Neuron (in vitro differentiated cells): Measurements from ENCODE around the gene NAT14.
"Not testable (repeated sequence)": the region's sequence is repeated elsewhere in the genome, so short reads cannot be mapped to it uniquely, and the experiment has no call there.

Experiments
- H2AFZ ChIP-seq: one replicate; pipeline ENCODE4 v1.6.1; 2013; ENCODE audit warnings: low read depth, mild to moderate bottlenecking, inconsistent platforms, low read length, moderate library complexity
- H3K27me3 ChIP-seq: one replicate; pipeline ENCODE4 v1.6.1; 2013; ENCODE audit warnings: low read length; ENCODE audit not compliant: insufficient read depth
- H3K36me3 ChIP-seq: one replicate; pipeline ENCODE4 v1.6.1; 2013; ENCODE audit warnings: low read length; ENCODE audit not compliant: insufficient read depth
- H3K4me1 ChIP-seq: one replicate; pipeline ENCODE4 v1.6.1; 2013; ENCODE audit warnings: low read length; ENCODE audit not compliant: insufficient read depth
- H3K4me3 ChIP-seq: 2 replicates; pipeline ENCODE4 v1.5.1; 2013; ENCODE audit warnings: mild to moderate bottlenecking, low read length, moderate library complexity
- H3K9me3 ChIP-seq: one replicate; pipeline ENCODE4 v1.6.1; 2013; ENCODE audit warnings: low read length

NAT14 gene

DNA sequence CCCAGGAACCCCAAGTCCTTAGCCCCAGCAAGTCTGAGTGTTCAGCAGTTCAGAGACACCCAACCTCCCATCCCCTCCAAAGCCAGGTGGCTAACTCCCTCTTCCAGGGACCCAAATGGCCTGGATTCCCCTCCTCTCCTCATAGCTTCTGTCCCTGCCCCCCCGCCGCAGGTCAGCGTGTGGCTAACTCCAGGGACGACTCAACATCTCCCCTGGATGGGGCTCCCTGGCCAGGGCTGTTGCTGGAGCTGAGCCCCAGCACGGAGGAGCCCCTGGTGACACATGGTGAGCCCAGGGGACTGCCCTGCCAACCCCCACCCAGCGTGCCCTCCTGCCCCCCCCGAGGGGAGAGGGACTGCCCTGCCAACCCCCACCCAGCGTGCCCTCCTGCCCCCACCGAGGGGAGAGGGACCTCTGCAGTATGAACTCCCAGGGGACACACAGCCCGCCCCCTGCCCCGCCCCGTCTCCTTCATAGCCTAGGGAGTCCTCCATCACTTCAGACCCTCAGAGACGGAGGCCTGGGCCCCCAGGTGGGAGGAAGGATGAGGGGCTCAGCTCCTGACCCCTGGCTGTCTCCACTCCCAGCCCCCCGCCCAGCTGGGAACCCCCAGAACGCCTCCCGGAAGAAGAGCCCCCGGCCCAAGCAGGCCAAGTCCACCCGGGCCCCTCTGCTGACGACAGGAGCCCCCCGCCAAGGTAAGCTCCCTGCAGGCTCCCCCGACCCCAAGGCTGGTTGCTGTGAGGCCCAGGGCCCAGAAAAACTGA lies 4.9 kb downstream of the NAT14 start:
- no peak overlapping the region for H3K4me3 ChIP-seq
- H3K9me3 ChIP-seq = no peaks in the 10 kb centered on the region
- no peaks in the 10 kb centered on the region for H3K36me3 ChIP-seq

DNA sequence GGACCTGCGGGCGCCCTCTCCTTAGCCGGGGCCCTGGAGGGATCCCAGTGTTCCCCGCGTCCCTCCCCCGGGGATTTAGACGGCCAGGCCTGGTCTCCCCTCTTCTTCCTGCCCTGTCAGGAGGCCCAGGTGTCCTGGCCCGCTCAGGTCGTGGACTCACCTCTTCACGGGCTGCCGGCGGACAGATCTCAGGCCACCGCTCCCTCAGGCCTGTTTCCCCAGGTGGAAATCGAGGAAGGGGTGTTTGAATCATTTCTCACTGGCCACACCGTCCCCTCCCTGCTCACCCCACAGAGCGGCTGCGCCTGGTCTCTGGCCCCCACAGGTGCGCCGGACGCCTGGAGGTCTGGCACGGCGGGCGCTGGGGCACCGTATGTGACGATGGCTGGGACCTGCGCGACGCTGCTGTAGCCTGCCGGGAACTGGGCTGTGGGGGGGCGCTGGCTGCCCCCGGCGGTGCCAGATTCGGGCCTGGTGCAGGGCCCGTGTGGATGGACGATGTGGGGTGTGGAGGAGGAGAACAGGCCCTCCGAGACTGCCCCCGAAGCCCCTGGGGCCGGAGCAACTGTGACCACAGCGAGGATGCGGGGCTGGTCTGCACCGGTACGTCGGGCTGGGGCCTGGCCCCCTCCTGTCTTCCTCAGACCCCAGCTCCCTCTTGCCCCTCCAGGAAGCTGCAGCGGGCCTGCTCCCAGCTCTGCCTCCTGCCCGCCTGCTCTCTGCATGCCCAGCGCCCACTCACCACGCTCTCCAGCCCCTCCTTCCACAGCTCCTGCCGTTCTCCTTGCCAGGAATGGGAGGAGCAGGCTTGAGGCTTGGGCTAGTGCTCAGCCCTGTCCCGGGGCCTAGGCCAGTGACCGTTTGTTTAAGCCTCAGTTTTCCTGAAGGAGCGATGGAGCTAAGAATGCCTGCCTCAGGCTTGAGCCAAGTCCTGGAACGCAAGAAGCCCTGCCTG lies 5.8 kb downstream of the NAT14 start:
- Histone ChIP-seq H3K4me1 (peaks cover 46% of the 10 kb centered on the region), H3K27me3 (no peaks in the 10 kb centered on the region), H3K4me3 (no peak overlapping the region), H2AFZ (no peak overlapping the region), H3K9me3 (no peaks in the 10 kb centered on the region), H3K36me3 (no peaks in the 10 kb centered on the region)

More for the DNA sequence above, 4.9 kb downstream of the NAT14 start:
- Histone ChIP-seq H2AFZ (no peak overlapping the region), H3K4me1 (peaks cover 50% of the 10 kb centered on the region), H3K27me3 (no peaks in the 10 kb centered on the region)

DNA sequence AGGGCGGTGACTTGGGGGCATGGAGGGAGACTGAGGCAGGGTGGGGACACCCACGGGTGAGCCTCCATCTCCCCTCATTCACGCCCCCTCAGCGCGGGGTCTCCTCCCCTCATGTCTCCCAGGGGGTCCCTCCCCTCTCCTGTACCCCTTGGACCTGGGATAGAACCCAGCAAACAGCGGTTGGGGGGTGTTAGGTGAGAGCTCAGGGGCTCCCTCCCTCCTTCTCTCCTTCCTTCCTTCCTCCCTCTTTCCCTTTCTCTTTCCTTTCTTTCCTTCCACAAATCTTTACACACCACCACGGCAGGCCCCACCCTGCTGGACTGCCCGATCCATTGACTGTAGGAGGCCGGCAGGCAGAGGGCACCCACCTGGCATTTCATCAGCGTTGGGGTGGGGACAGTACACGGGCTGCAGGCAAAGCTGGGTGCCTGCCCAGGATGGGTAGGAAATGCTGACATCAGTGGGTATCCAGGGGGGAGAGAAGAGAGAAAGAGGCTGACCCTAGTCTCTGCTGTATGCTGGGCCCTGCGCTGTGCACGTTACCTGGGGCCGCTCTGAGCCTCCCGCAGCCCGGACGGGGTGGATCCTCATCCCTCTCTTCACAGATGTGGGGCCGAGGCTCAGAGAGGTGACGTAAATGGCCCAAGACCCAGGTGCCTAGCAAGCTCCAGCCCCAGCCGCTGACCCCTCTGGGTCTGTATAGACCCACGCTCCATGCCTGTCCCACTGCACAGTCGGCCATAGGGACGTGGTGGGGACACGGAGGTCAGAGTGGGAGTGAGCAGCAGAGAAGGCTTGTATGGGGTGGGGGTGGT lies 6.8 kb downstream of the NAT14 start:
- H3K36me3 ChIP-seq = no peaks in the 10 kb centered on the region
- no peak overlapping the region for H2AFZ ChIP-seq
- H3K4me1 ChIP-seq = peaks cover 36% of the 10 kb centered on the region
- H3K9me3 ChIP-seq = no peaks in the 10 kb centered on the region
- no peaks in the 10 kb centered on the region for H3K27me3 ChIP-seq
- no peak overlapping the region for H3K4me3 ChIP-seq

DNA sequence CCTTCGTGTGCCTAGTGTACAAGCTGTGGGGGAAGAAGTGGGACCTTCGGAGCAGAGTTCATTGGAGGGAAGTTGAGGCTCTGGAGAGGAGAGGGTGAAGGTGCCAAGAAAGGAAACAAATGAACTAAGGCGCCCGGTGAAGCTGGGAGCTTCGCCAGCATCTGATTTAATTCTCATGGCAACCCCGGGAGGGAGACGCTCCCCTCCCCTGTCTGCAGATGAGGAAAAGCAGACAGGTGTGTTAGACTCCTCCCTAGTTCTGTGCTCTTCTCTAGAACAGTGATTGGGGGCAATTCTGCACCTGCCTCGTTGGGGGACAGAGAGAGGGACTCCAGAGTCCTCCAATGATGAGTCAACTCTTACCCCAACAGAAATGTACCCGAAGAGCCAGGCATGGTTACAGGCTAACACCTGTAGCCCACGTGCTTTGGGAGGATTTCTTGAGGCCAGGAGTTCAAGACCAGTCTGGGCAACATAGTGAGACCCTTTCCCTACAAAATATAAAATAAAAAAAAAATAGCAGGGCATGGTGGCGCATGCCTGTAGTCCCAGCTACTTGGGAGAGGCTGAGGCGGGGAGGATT lies 7.5 kb downstream of the NAT14 start:
- Histone ChIP-seq H3K4me3 (no peak overlapping the region), H3K4me1 (peaks cover 29% of the 10 kb centered on the region), H3K36me3 (no peaks in the 10 kb centered on the region), H2AFZ (no peak overlapping the region), H3K9me3 (no peaks in the 10 kb centered on the region), H3K27me3 (no peaks in the 10 kb centered on the region)

DNA sequence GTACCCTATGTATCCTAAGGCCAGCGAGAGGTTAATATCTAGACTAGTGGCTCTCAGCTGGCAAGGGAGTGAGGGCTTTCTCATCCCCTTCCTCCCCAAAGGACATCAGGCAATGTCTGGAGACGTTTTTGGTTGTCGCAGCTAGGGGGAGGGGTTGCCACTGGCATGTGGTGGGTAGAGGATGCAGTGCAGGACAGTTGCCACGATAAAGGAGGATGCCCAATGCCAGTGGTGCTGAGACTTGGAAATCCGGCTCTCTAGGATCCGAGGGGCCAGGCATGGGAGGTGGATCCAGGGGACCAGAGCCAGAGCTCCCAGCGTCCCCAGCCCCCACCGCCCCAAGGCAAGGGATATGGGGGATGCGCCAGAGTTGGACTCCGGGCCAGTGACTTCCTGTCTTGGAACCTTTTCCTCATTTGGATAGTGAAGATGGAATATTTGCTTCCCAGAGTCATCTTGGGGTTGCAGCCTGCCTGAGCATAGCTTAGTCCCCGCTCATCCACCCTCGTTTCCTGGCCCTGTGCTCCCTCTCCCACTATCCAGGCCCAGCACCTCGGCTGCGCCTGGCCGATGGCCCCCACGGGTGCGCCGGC lies 8.2 kb downstream of the NAT14 start:
- H2AFZ ChIP-seq = no peak overlapping the region
- no peaks in the 10 kb centered on the region for H3K27me3 ChIP-seq
- H3K4me3 ChIP-seq = no peak overlapping the region
- H3K36me3 ChIP-seq = no peaks in the 10 kb centered on the region
- H3K9me3 ChIP-seq = no peaks in the 10 kb centered on the region
- H3K4me1 ChIP-seq = peaks cover 22% of the 10 kb centered on the region

DNA sequence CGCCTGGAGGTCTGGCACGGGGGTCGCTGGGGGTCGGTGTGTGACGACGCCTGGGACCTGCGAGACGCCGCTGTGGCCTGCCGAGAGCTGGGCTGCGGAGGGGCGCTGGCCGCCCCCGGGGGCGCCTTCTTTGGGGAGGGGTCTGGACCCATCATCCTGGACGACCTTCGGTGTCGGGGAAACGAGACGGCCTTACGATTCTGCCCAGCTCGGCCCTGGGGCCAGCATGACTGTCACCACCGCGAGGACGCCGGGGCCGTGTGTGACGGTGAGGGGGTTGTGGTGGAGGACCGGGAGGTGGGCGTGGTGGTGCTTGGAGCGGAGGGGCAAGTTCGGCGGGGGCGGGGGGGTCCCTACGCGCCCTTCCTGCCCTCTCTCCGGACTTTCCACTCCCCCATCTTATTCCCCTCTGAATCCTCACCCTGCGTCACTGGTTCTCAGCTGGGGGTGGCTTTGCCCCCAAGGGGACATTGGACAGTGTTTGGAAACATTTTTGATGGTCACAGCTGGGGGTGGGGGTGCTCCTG lies 8.7 kb downstream of the NAT14 start:
- no peaks in the 10 kb centered on the region for H3K9me3 ChIP-seq
- H3K4me1 ChIP-seq = peaks cover 18% of the 10 kb centered on the region
- H2AFZ ChIP-seq = no peak overlapping the region
- no peak overlapping the region for H3K4me3 ChIP-seq
- no peaks in the 10 kb centered on the region for H3K36me3 ChIP-seq
- H3K27me3 ChIP-seq = no peaks in the 10 kb centered on the region

DNA sequence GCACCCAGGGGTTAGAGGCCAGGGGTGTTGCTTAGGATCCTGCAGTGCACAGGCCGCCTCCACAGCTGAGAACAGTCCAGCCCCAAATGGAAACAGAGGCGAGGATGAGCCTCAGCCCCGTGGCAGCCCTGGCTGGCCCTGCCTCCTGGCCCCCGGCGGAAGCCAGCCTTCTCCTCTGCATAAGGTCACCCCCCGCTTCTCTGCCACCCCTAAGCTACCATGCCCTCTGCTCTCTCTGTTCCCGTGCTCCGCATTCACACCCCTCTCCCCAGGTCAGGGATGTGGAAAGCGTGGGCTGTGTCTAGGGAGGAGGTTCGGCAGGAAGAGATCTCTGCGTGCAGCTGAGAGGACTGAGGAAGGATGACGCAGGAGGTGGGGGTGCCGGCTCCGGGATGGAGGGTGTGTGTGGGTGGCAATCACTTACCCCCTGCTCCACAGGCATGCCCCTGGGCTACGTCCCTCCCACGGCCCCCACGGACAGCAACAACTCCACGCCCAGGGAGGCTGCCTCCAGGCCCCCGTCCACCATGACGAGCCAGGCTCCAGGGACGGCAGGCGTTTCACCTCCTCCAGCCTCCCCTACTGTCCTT lies 9.3 kb downstream of the NAT14 start:
- no peaks in the 10 kb centered on the region for H3K27me3 ChIP-seq
- H3K4me3 ChIP-seq = no peak overlapping the region
- H3K9me3 ChIP-seq = no peaks in the 10 kb centered on the region
- no peaks in the 10 kb centered on the region for H3K36me3 ChIP-seq
- H2AFZ ChIP-seq = no peak overlapping the region
- peaks cover 12% of the 10 kb centered on the region for H3K4me1 ChIP-seq

DNA sequence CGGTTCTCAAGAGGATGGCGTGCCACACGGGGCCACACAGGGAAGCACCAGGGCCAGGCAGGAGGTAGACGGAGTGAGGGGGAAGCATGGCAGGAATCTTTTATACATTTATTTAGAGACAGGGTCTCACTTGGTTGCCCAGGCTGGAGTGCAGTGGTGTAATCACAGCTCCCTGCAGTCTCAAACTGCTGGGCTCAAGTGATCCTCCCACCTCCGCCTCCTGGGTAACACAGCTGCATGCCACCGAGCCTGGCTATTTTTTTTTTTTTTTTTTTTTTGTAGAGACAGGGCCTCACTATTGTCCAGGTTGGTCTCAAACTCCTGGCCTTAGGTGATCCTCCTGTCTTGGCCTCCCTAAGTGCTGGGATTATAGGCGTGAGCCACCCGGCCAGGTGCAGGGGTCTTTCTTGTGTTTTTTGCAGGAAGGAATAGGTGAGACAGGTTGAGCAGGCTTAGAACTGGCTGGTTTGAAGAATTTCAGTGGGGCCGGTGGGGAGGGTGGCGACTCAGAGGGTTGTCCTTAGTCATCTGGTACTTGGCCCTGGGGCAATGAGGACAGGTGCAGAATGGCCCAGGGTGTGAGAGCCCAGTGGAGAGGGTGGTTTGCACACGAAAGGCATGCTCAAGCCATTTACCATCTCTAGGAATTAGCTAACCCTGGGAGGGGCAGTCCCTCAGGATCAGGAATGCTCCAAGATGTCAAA lies 10.8 kb downstream of the NAT14 start:
- peaks cover 8% of the 10 kb centered on the region for H3K4me1 ChIP-seq
- no peak overlapping the region for H3K4me3 ChIP-seq
- no peak overlapping the region for H2AFZ ChIP-seq

DNA sequence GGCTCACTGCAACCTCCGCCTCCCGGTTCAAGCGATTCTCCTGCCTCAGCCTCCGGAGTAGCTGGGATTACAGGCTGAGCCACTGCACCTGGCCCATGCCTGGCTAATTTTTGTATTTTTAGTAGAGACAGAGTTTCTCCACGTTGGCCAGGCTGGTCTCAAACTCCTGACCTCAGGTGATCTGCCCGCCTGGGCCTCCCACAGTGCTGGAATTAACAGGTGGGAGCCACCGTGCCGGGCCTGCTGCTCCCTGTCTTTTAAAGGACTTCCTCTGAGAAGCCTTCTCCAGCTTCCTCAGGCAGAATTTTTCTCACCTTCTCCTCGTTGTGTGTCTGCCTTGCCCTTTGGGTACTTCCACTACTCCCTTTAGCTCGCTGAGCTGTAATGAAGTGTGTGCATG lies 11.8 kb downstream of the NAT14 start:
- not testable (repeated sequence) for H3K4me1 ChIP-seq, H3K9me3 ChIP-seq, H2AFZ ChIP-seq, H3K4me3 ChIP-seq, H3K36me3 ChIP-seq, H3K27me3 ChIP-seq

More for the DNA sequence above, 10.8 kb downstream of the NAT14 start:
- no peaks in the 10 kb centered on the region for H3K27me3 ChIP-seq
- no peaks in the 10 kb centered on the region for H3K9me3 ChIP-seq
- H3K36me3 ChIP-seq = no peaks in the 10 kb centered on the region

DNA sequence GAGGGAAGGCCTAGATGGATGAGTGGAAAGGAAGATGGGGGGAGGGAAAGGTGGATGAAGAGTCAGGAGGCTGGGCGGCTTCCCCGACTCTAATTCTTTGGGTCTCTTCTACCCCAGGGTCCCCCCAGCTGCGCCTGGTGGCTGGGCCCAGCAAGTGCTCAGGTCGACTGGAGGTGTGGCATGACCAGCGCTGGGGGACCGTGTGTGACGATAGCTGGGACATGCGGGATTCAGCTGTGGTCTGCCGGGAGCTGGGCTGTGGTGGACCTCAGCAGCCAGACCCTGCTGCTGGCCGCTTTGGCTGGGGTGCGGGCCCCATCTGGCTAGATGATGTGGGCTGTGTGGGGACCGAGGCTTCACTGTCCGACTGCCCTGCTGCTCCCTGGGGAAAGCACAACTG lies 12.8 kb downstream of the NAT14 start:
- H3K27me3 ChIP-seq = no peaks in the 10 kb centered on the region
- no peak overlapping the region for H2AFZ ChIP-seq
- H3K9me3 ChIP-seq = no peaks in the 10 kb centered on the region
- no peak overlapping the region for H3K4me3 ChIP-seq
- peaks cover 4% of the 10 kb centered on the region for H3K4me1 ChIP-seq
- H3K36me3 ChIP-seq = no peaks in the 10 kb centered on the region

DNA sequence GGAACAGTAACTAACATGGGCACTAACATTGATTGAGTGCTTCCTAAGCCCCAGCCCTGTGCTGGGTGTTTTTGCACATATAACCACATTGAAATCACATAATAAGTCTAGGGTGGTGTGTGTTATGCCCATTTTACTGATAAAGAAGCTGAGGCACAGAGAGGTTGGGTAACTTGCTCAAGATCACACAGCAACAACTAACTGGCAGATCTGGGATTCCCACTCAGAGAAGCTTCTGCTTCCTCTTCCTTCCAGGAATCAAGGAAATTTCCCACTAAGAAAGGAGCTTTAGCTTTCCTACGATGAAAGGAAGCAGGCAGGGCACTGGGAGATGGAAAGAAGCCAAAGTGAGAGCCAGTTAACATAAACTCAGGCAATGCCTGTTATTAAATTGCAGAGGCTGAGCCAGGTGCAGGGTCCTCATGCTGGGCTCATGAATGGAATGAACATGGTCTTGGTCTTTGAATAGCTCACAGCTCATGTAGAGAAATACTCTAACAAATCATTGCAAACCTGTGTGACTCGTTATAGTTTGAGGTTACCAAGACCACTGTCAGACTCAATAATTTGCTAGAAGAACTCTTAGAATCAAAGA lies 13.4 kb downstream of the NAT14 start:
- no peaks in the 10 kb centered on the region for H3K9me3 ChIP-seq
- H3K4me3 ChIP-seq = no peak overlapping the region
- peaks cover 4% of the 10 kb centered on the region for H3K4me1 ChIP-seq
- H3K27me3 ChIP-seq = no peaks in the 10 kb centered on the region
- H3K36me3 ChIP-seq = no peaks in the 10 kb centered on the region
- no peak overlapping the region for H2AFZ ChIP-seq
